HG02852 (cell line): Measurements from ENCODE around the gene SERPINA1.

Experiments used
- ATAC-seq: cut with Tn5 transposase; IDR thresholded peaks from one replicate; pipeline ENCODE4 v1.9.1; 2021; ENCODE audit warnings: mild to moderate bottlenecking, moderate library complexity; ENCODE audit not compliant: unreplicated experiment

SERPINA1 gene

DNA sequence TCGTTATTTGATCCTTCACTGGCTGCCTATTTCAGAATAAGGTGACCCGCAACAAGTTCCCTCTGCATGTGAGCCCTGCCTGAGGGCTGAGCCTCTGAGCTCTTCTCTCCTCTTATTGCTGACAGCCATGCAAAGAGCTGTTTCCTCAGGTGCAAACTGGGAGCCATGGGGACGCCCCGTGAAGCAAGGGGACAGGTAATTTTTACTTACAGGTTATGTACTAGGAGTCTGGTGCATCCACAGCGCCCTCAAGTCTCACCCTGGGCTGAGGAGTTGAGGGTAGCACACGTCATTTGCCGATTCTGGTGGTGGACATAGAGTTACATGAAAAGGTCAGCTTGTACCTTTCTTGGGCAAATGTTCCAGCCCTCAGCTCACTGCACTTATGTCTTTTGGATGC, 39.1 kb downstream of the SERPINA1 start:
- ATAC-seq: no peak

DNA sequence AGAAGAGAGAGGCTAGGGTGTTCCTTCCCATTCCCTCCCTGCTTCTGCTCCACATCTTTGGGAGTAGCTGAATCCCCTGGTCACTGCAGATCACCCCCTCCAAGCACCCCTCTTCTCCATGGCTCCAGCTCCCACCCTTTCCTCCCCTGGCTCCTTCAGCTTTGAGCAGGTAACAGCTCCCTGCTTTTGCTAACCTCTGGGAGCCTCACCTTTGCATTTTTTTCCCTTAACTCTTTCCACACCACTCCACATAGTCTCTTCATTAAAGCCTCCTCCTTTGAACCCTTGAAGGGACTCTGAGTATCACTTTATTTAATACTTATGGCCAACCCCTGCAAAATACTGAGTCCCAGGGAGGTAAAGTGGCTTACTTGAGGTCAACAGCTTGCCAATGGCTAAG, 39.6 kb downstream of the SERPINA1 start:
- no peak for ATAC-seq

GRCh38 chr14:94346841-94347240, 41.6 kb downstream of the SERPINA1 start:
- ATAC-seq: no peak

- ATAC-seq: peak; percentile 68
Observed at GRCh38 chr14:94346065-94346786, 42.2 kb downstream of the SERPINA1 start.

DNA sequence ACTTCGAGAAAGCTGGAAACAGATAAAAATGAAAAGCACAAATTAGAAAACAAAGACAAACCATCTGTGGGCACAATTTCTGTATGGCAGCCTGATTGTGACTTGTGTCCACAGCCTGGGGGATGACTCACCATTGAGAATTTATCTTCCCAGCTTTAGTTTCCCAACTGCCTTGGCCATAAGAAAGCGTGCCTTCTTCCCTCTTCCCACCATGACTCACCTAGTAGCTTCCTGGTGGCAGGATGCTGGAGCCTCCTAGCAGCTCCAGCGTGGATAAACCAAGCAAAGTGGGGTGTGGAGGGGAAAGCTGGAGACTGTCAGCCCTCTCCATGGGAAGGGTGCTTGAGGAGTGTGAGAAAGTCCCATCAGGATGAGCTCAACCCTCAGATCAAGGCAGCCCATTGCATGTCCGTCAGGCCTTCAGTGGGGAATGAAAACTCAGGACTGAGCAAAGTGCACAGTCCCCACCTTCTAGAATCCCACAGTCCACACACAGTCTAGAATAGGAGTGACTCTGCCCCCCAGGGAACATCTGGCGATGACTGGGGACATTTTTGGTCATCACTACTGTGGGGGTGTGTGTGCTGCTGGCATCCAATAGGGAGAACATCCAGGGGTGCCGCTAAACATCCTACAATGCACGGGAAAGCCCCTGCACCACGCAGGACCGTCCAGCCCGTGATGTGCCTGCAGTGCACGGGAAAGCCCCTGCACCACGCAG, 42.9 kb downstream of the SERPINA1 start:
- ATAC-seq: no peak

DNA sequence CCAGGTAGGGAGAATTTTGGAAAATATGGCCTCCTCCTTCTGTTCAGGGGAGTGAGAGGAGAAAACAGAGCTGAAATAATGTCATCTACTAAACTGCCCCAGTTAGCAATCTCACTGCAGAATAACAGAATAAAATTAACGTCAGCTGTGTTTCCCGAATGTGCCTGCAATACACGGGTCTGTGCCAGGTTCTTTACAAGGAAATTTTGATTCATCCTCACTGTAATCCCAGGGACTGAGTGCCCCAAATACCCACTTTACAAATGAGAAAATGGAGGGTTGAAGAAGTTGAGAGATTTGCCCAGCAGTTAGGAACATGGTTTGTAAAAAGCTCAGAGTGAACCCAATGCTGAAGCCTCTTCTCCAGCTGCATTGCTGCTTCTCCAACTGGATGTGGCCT, 44.0 kb downstream of the SERPINA1 start:
- no peak for ATAC-seq

DNA sequence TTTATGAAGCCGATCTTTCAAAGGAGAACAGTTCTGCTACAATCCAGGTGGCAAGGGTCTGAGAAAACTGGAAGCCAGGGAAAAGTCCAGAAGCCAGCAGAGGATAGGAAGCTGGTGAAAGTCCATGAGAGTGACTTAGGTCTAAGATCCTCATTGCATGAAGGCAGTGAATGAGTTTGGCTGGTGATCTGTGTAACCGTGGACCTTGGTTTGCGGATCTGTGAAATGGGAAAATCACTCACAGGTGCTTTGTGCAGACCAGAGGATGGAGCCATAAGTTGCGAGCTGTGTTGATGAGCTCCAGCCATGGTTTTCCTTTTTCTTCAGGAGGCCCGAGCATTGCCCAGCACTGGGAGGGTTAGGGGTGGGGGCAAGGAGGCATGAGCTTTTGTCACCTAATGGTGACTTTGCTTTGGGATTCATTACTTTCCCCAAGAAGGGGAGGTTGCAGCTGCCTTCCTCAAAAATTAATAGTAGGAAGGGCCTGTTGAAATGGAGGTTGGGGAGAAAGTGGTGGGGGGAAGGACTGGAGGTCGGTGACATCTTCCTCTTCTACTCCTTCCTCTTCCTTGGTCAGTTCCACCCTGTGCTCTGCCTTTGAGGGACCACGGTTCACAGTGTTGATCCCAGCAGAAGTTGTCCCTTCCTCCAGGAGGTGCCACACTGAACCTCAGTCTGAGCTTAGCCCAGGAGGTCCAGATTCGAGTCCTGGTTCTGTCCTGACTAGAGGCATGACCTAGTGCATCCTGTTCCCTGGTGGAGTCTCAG, 45.0 kb downstream of the SERPINA1 start:
- no peak for ATAC-seq

- no peak for ATAC-seq
Observed at GRCh38 chr14:94342334-94342934, 46.0 kb downstream of the SERPINA1 start.

GRCh38 chr14:94341656-94342333, 46.6 kb downstream of the SERPINA1 start:
- no peak for ATAC-seq

DNA sequence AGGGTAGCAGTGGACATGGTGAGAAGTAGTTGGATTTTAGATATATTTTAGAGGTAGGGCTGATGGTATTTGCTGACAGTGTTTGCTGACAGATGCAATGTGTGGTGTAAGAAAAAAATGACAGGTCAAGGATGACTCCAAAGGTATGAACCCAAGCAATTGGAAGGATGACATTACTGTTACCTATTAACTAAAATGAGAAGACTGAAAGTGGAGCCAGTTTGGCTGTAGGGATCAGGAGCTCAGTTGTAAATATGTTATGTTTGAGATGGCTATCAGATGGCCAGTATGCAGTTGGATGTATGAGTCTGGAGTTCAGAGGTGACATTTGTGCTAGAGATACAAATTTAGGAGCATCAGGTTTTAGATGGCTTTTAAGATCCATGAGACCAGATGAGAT, 47.9 kb downstream of the SERPINA1 start:
- ATAC-seq: no peak

DNA sequence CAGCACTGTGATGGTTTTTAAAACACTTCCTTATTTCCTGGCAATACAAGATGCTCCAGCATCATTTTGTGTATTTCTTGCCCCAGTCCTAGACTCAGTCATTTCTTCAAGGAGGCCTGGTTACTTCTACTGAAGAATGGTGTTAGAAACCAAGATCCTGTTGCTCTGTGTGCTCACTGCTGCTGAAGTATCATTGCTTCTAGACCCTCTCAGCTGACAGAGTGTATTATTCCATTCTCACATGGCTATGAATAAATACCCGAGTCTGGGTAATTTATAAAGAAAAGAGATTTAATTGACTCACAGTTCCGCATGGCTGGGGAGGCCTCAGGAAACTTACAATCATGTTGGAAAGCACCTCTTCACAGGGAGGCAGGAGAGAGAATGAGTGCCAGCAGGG, 50.4 kb downstream of the SERPINA1 start:
- ATAC-seq: no peak

DNA sequence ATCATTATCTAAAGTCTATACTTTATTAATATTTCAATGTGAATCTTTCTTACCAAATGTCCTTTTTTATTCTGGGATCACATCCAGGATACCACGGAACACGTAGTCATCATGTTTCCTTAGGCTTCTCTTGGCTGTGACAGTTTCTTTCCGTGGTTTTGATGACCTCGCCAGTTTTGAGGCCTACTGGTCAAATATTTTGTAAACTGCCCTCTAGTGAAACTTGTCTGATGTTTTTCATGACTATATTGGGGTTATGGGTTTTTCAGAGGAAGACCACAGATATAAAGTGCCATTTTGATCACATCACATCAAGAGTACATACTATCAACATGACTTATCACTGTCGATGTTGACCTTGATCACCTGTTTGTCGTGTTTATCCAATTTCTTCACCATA, 51.1 kb downstream of the SERPINA1 start:
- ATAC-seq: no peak

GRCh38 chr14:94334872-94335271, 53.5 kb downstream of the SERPINA1 start:
- ATAC-seq: no peak

- no peak for ATAC-seq
Observed at GRCh38 chr14:94332587-94332986, 55.8 kb downstream of the SERPINA1 start.

GRCh38 chr14:94332063-94332583, 56.3 kb downstream of the SERPINA1 start:
- ATAC-seq: no peak

GRCh38 chr14:94331462-94331861, 56.9 kb downstream of the SERPINA1 start:
- no peak for ATAC-seq

DNA sequence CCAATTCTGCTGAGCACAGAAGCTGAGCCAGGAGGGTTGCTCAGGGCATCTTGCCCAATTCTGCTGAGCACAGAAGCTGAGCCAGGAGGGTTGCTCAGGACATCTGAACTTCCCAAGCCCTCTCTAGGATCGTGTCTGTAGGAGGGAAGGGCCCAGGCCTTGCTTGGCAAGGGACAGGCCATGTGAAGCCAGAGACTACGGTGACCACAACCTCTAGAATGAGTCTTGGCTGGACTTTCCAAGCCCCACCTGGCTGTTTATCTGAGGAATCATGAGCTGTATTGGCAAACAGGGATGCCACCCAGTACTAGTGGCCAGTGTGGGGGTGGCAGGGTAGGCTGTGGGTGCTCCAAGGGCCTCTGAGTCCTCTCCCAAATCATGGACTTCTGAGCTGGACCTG, 57.5 kb downstream of the SERPINA1 start:
- no peak for ATAC-seq

- no peak for ATAC-seq
Observed at GRCh38 chr14:94330432-94330831, 58.0 kb downstream of the SERPINA1 start.

DNA sequence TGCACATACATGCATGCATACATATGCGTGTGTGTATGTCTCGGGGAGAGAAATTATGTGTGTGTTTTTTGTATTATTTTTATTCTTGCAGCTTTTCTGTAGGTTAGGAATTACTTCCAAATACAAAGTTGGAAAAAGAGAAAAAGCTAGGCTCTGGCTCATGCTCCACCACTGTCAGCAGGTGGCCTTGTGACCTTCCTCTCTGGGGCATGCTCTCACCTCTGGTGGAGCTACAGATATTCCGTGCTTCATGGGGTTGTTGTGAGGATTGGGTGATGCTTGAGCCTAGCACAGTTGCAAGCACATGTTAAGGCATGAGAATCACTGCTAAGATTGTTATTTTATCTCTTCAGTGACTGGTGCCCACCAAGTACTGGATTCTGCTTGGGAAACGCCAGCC, 58.5 kb downstream of the SERPINA1 start:
- ATAC-seq: no peak

DNA sequence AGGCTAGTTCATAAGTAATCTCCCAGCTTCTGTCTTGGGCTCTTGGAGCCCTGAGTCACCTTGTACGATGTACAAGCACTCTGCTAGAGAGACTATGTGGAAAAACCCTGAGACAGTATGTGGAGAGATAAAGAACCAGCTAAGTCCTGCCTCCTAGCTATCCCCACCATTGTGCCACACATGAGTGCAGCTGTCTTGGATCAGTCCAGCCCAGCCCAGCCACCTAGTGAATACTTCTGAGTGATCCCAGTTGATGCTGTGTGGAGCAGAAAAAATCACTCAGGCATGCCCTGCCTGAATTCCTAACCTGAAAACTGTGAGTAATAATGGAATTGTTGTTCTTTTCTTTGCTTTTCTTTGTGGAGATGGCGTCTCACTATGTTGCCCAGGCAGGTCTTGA, 60.2 kb downstream of the SERPINA1 start:
- no peak for ATAC-seq
